SK-N-SH (cell line): ENCODE measurements around the gene A2M. TPM values are rescaled to one million over a fixed set of nuclear protein-coding genes. Genes with fewer than 3 reads are reported as not detected.

ENCODE experiments used
- CTCF ChIA-PET: fragments of 300-600, 350-600 bp; formaldehyde crosslinking; extraction: SDS; loops from one replicate; lab custom pipeline; 2021; lab: Yijun Ruan, JAX
- POLR2A ChIA-PET: fragments of 350-600 bp; sonication (Branson Sonifier 250); formaldehyde crosslinking; extraction: SDS; loops from one replicate; lab custom pipeline; 2020; ENCODE audit warnings: antibody characterized with exemption, inconsistent platforms; lab: Yijun Ruan, JAX
- DNase-seq: peaks from one replicate; pipeline ENCODE4 v3.0.0; 2012
- H2AFZ ChIP-seq: fragments of 200-600 bp; sonication (generic); 2 replicates; pipeline ENCODE4 v1.8.1; 2016; ENCODE audit warnings: antibody characterized with exemption, mild to moderate bottlenecking, low read depth
- H3F3A ChIP-seq: fragments of 200-600 bp; sonication (generic); replicated peaks from 2 replicates; pipeline ENCODE3; 2016; ENCODE audit warnings: antibody characterized with exemption, mild to moderate bottlenecking; ENCODE audit not compliant: insufficient read depth
- H3K27ac ChIP-seq, 2 experiments: fragments of 200-500 bp in 1 of 2; fragments of 200-600 bp in 1 of 2; sonication (Bioruptor generic) in 1 of 2; sonication (generic), shearing (Covaris generic) in 1 of 2; 2 replicates each; pipeline versions ENCODE4 v1.5.1 to v1.6.1; 2014 to 2016; ENCODE audit warnings: low read depth in 2 of 2, inconsistent platforms in 1 of 2, low read length in 1 of 2, mild to moderate bottlenecking in 1 of 2, mixed read lengths in 1 of 2
- H3K27me3 ChIP-seq: fragments of 200-600 bp; sonication (generic), shearing (Covaris generic); 2 replicates; pipeline ENCODE4 v1.6.1; 2016; ENCODE audit warnings: mixed run types; ENCODE audit not compliant: insufficient read depth
- H3K36me3 ChIP-seq, 2 experiments: fragments of 200-500 bp in 1 of 2; fragments of 200-600 bp in 1 of 2; sonication (Bioruptor generic) in 1 of 2; sonication (generic) in 1 of 2; replicated peaks in 1 of 2; 2 replicates each; pipeline versions ENCODE3 to v1.5.1; 2014 to 2016; ENCODE audit warnings: low read length in 1 of 2, mild to moderate bottlenecking in 1 of 2; ENCODE audit not compliant: insufficient read depth in 2 of 2, control insufficient read depth in 1 of 2
- H3K4me1 ChIP-seq, 2 experiments: fragments of 200-500 bp in 1 of 2; fragments of 200-600 bp in 1 of 2; sonication (Bioruptor generic) in 1 of 2; sonication (generic), shearing (Covaris generic) in 1 of 2; 2 replicates each; pipeline versions ENCODE4 v1.5.1 to v1.6.1; 2014 to 2016; ENCODE audit warnings: low read depth in 1 of 2, low read length in 1 of 2, mixed run types in 1 of 2; ENCODE audit not compliant: insufficient read depth in 2 of 2, control insufficient read depth in 1 of 2
- H3K4me2 ChIP-seq: fragments of 200-600 bp; sonication (generic), shearing (Covaris generic); 2 replicates; pipeline ENCODE4 v1.6.1; 2017; ENCODE audit warnings: mixed run types
- H3K4me3 ChIP-seq, 2 experiments: fragments of 200-500 bp in 1 of 2; fragments of 200-600 bp in 1 of 2; sonication (Bioruptor generic) in 1 of 2; sonication (generic), shearing (Covaris generic) in 1 of 2; 2 replicates each; pipeline versions ENCODE4 v1.5.1 to v1.8.1; 2014 to 2016; ENCODE audit warnings: low read depth in 2 of 2, inconsistent platforms in 1 of 2, low read length in 1 of 2, mild to moderate bottlenecking in 1 of 2, mixed read lengths in 1 of 2, moderate library complexity in 1 of 2
- H3K79me2 ChIP-seq: fragments of 200-600 bp; sonication (generic); 2 replicates; pipeline ENCODE4 v1.8.1; 2017; ENCODE audit warnings: mild to moderate bottlenecking; ENCODE audit not compliant: insufficient read depth
- H3K9ac ChIP-seq: fragments of 200-600 bp; sonication (generic); 2 replicates; pipeline ENCODE4 v1.6.1; 2017; ENCODE audit warnings: mixed run types
- H3K9me2 ChIP-seq: fragments of 200-600 bp; sonication (generic); 2 replicates; pipeline ENCODE4 v1.6.1; 2017; ENCODE audit warnings: mixed run types
- H3K9me3 ChIP-seq: fragments of 200-600 bp; sonication (generic); 2 replicates; pipeline ENCODE4 v1.6.1; 2017; ENCODE audit warnings: mixed run types, mild to moderate bottlenecking, moderate library complexity
- H4K20me1 ChIP-seq: fragments of 200-600 bp; sonication (generic); 2 replicates; pipeline ENCODE4 v1.6.1; 2017; ENCODE audit warnings: mild to moderate bottlenecking, mixed run types; ENCODE audit not compliant: insufficient read depth
- CHD2 ChIP-seq: fragments of 150-350 bp; IDR thresholded peaks from 2 replicates; pipeline ENCODE4 v1.6.1; 2018; ENCODE audit warnings: low read length; ENCODE audit not compliant: partially characterized antibody
- EP300 ChIP-seq, 2 experiments: IDR thresholded peaks; 2 replicates each; pipeline versions ENCODE4 v1.4.0 to v1.6.1; 2012; ENCODE audit warnings: borderline replicate concordance in 1 of 2, low read depth in 1 of 2, low read length in 1 of 2
- GATA2 ChIP-seq: sonication (generic); formaldehyde crosslinking; IDR thresholded peaks from 2 replicates; pipeline ENCODE4 v1.5.0; 2020; ENCODE audit warnings: mild to moderate bottlenecking, missing genetic modification reagents
- NRF1 ChIP-seq: IDR thresholded peaks from 2 replicates; pipeline ENCODE4 v1.6.1; 2012; ENCODE audit warnings: low read depth, mild to moderate bottlenecking, low read length
- POLR2AphosphoS5 ChIP-seq: IDR thresholded peaks from 2 replicates; pipeline ENCODE4 v1.6.1; 2012; ENCODE audit warnings: low read depth, low read length
- RAD21 ChIP-seq: IDR thresholded peaks from 2 replicates; pipeline ENCODE4 v1.6.1; 2012; ENCODE audit warnings: mild to moderate bottlenecking, low read length
- SIN3A ChIP-seq: IDR thresholded peaks from 2 replicates; pipeline ENCODE4 v1.6.1; 2012; ENCODE audit warnings: low read depth, mild to moderate bottlenecking, low read length, moderate library complexity, borderline replicate concordance
- TAF1 ChIP-seq: IDR thresholded peaks from 2 replicates; pipeline ENCODE4 v1.6.1; 2012; ENCODE audit warnings: low read depth, mild to moderate bottlenecking, low read length, moderate library complexity, borderline replicate concordance
- TEAD4 ChIP-seq: IDR thresholded peaks from 2 replicates; pipeline ENCODE4 v1.4.0; 2012; ENCODE audit warnings: mild to moderate bottlenecking, borderline replicate concordance; ENCODE audit not compliant: insufficient read depth
- WGBS: methylation state at CpG from one replicate; pipeline ENCODE4 v1.1.6; 2017; ENCODE audit warnings: low lambda C conversion rate; 5-methylcytosine and 5-hydroxymethylcytosine counted together
- polyA plus RNA-seq, 3 experiments: library from polyadenylated mRNA; depleted of rRNA; stranded (reverse); fragments of >200 nt; gene quantifications; 2 replicates each; pipeline ENCODE4 v1.2.3, GENCODE V29; 2012
- TF ChIP-seq, protein P1 (sequence below): IDR thresholded peaks from 2 replicates; pipeline ENCODE4; 2012

The A2M gene
- polyA plus RNA-seq, 1 of the 3 experiments (the other 2 are of a cell fraction), result not detected

DNA sequence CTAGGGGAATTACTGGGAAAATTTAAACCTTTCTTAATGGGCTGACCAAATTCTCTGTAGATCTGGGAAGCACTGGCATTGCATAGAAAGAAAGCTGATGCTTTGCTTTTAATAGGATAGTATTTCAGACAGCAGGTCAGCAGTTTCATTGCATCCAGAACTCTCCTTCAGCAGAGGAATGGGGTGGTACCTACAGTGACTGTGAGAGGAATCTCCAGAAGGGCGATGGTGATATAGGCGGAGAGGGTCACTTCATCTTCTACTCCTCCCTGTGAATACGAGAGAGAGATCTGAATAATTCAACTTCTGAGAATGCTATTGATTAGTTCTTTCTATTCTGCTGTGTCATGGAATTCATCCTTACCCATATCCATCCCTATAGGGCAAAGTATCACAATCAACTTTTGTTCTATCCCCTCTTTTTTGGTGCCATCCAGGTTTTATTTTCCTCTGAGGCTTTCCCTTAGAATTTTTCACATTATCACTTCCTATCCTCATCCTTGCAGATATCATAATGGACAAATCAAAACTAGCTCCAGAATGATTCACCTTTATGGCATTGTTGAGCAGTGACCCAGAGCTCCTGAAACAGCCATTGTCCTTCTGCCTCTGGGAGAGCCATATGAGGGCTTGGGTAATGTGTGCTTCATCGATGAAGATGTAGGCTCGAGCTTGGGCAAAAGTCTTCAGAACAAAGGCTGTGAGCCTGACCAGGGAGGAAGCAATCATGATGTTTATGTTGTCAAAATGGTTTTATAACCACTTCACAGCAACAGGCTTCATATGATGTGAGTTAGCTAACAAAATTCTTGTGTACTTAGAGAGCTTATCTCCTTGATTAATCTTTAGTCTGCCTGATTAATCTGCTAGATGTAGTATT, 38.3 kb downstream of the A2M start:
- Histone ChIP-seq H3K27ac (no peak overlapping the region), H3K36me3 (no peaks in the 10 kb centered on the region), H3K9me2 (no peaks in the 10 kb centered on the region), H4K20me1 (no peaks in the 10 kb centered on the region), H2AFZ (no peak overlapping the region), H3K79me2 (no peaks in the 10 kb centered on the region), H3K27me3 (no peaks in the 10 kb centered on the region), H3F3A (no peaks in the 10 kb centered on the region), H3K4me2 (no peak overlapping the region), H3K4me3 (no peak overlapping the region), H3K9ac (no peak overlapping the region), H3K9me3 (no peaks in the 10 kb centered on the region), H3K4me1 (no peaks in the 10 kb centered on the region)
- ChIA-PET CTCF (interaction anchor here (2.0 kb wide), 1 partner anchor 13 kb away, joined by 6 read pairs; no protein-coding TSS in a partner anchor), POLR2A (no interaction called here)
- WGBS, result 29% methylated on average over 5 of the region's 5 CpGs
- TF ChIP-seq NRF1 (no peak), EP300 (IDR thresholded peaks at IDR 0.05; ENCODE audit: borderline replicate concordance in 1 of 2, low read depth in 1 of 2, low read length in 1 of 2) (no peak), SIN3A (no peak), TEAD4 (no peak), GATA2 (no peak), CHD2 (no peak)
- no peak for DNase-seq

DNA sequence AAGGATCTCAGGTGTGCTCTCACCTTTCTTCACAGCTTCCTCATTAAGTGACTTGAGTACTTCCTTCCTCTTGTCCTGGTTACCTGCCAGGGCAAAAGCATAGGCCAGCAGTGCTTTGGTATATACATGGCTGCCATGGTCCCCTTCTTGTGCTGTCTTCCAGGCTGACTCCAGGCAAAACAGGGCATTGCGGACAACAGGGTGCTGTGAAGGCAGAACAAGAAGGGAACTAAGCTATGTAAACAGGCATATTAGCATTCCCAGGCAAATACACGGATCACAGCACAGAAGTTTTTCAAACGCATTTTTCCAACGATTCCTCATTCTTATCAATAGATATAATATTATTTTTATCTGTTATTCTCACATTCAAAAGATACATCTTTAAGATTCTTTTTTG, 39.0 kb downstream of the A2M start:
- H3K27ac ChIP-seq, result no peak overlapping the region
- no peak for DNase-seq
- H3K4me3 ChIP-seq, result no peak overlapping the region
- CTCF ChIA-PET, result interaction anchor here (0.8 kb wide), 1 partner anchor 9 kb away, joined by 3 read pairs; no protein-coding TSS in a partner anchor
- H3K9me2 ChIP-seq, result no peaks in the 10 kb centered on the region
- no peak for TF ChIP-seq GATA2
- no peak for TF ChIP-seq RAD21
- TF ChIP-seq TEAD4, result no peak
- TF ChIP-seq, protein P1, sequence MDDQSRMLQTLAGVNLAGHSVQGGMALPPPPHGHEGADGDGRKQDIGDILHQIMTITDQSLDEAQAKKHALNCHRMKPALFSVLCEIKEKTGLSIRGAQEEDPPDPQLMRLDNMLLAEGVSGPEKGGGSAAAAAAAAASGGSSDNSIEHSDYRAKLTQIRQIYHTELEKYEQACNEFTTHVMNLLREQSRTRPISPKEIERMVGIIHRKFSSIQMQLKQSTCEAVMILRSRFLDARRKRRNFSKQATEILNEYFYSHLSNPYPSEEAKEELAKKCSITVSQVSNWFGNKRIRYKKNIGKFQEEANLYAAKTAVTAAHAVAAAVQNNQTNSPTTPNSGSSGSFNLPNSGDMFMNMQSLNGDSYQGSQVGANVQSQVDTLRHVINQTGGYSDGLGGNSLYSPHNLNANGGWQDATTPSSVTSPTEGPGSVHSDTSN, result no peak
- no peak for TF ChIP-seq POLR2AphosphoS5
- no peak for TF ChIP-seq TAF1
- no peaks in the 10 kb centered on the region for H3K79me2 ChIP-seq
- WGBS, result 36% methylated on average over 4 of the region's 4 CpGs
- H3K4me1 ChIP-seq, result no peaks in the 10 kb centered on the region
- H3K9me3 ChIP-seq, result no peaks in the 10 kb centered on the region
- no peak overlapping the region for H2AFZ ChIP-seq
- no peaks in the 10 kb centered on the region for H3K27me3 ChIP-seq
- POLR2A ChIA-PET, result no interaction called here
- H3F3A ChIP-seq, result no peaks in the 10 kb centered on the region
- no peaks in the 10 kb centered on the region for H3K36me3 ChIP-seq
- H4K20me1 ChIP-seq, result no peaks in the 10 kb centered on the region
- H3K9ac ChIP-seq, result no peak overlapping the region
- no peak overlapping the region for H3K4me2 ChIP-seq
